Ovary (tissue), 3 donors: Measurements from ENCODE around the gene CTIF.

Experiments
- POLR2A ChIP-seq: fragments of 450-650 bp; IDR thresholded peaks from one replicate; pipeline ENCODE4 v1.6.1; 2017; ENCODE audit warnings: antibody characterized with exemption, mild to moderate bottlenecking, moderate library complexity
- TF ChIP-seq, protein P1 (sequence below), 3 donors: fragments of 450-650 bp in 2 of 3; fragments of 200-600 bp in 1 of 3; IDR thresholded peaks; one replicate each; pipeline versions ENCODE4 v1.5.1 to v1.8.0; 2016 to 2022; ENCODE audit warnings: antibody characterized with exemption in 3 of 3, mild to moderate bottlenecking in 1 of 3
- donor health status: DM: no; HTN: no; CAD: no.

- TF ChIP-seq, protein P1, sequence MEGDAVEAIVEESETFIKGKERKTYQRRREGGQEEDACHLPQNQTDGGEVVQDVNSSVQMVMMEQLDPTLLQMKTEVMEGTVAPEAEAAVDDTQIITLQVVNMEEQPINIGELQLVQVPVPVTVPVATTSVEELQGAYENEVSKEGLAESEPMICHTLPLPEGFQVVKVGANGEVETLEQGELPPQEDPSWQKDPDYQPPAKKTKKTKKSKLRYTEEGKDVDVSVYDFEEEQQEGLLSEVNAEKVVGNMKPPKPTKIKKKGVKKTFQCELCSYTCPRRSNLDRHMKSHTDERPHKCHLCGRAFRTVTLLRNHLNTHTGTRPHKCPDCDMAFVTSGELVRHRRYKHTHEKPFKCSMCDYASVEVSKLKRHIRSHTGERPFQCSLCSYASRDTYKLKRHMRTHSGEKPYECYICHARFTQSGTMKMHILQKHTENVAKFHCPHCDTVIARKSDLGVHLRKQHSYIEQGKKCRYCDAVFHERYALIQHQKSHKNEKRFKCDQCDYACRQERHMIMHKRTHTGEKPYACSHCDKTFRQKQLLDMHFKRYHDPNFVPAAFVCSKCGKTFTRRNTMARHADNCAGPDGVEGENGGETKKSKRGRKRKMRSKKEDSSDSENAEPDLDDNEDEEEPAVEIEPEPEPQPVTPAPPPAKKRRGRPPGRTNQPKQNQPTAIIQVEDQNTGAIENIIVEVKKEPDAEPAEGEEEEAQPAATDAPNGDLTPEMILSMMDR (IDR thresholded peaks at IDR 0.05): no peak
- TF ChIP-seq POLR2A: no peak
Measured at GRCh38 chr18:48897531-48897930, 358.7 kb downstream of the CTIF start.
